Measurements from ENCODE around the gene SYNE4. TPM values are rescaled to one million over a fixed set of nuclear protein-coding genes. Genes with fewer than 3 reads are reported as not detected.
A peak's percentile ranks its signal among the peaks of the same experiment; 100 is the strongest.

Gene SYNE4
- total RNA-seq, 3 donors from 2014 or later (not counting 1 experiment from before 2014, with no cell fraction given) = 0.41 to 2.6 (median 1.5) TPM

GRCh38 chr19:35973487-35973886 lies 35.1 kb downstream of the SYNE4 start:
- Mint-ChIP-seq H3K9me3 (no peaks in the 10 kb centered on the region), H3K4me3 (no peak overlapping the region), H3K4me1 (peaks cover 7% of the 10 kb centered on the region in 2 donors), H3K27me3 (ENCODE audit: low read depth in 2 of 2) (peaks cover 11 to 18% of the 10 kb centered on the region in 2 donors), H3K36me3 (no peaks in the 10 kb centered on the region), H3K27ac (no peak overlapping the region)
- Histone ChIP-seq H3K4me3 (ENCODE audit: low read length) (no peak overlapping the region), H3K27ac (ENCODE audit: low read length) (no peak overlapping the region), H3K4me1 (ENCODE audit: control insufficient read depth, insufficient read depth, low read length) (peaks cover 4% of the 10 kb centered on the region), H3K27me3 (ENCODE audit: control insufficient read depth, insufficient read depth, low read length) (no peaks in the 10 kb centered on the region), H3K9me3 (ENCODE audit: control insufficient read depth, insufficient read depth, low read length) (no peaks in the 10 kb centered on the region), H3K36me3 (ENCODE audit: control insufficient read depth, insufficient read depth, low read length) (no peaks in the 10 kb centered on the region)
- TF ChIP-seq CTCF (IDR thresholded peaks at IDR 0.05) = no peak
- no peak for ATAC-seq
- no peak for DNase-seq
- WGBS (ENCODE audit: insufficient coverage) = 41% methylated on average over 8 of the region's 8 CpGs
- intact Hi-C loops (cut with micrococcal nuclease) = no loop called here

- H3K27ac Mint-ChIP-seq = no peak overlapping the region
- no peaks in the 10 kb centered on the region for H3K36me3 ChIP-seq (ENCODE audit: control insufficient read depth, insufficient read depth, low read length)
- peaks cover 0 to 3% of the 10 kb centered on the region in 2 donors for H3K27me3 Mint-ChIP-seq (ENCODE audit: low read depth in 2 of 2)
- H3K9me3 Mint-ChIP-seq = no peaks in the 10 kb centered on the region
- DNase-seq (peak in 1 of 2 donors; percentile 39), ATAC-seq (peak; percentile 63 to 90 (median 81))
- intact Hi-C loops (cut with micrococcal nuclease) = no loop called here
- H3K27me3 ChIP-seq (ENCODE audit: control insufficient read depth, insufficient read depth, low read length) = no peaks in the 10 kb centered on the region
- peaks cover 28% of the 10 kb centered on the region for H3K4me1 ChIP-seq (ENCODE audit: control insufficient read depth, insufficient read depth, low read length)
- TF ChIP-seq CTCF (IDR thresholded peaks at IDR 0.05) = no peak
- no peak overlapping the region for H3K27ac ChIP-seq (ENCODE audit: low read length)
- 31% methylated on average over 3 of the region's 3 CpGs for WGBS (ENCODE audit: insufficient coverage)
- H3K4me3 Mint-ChIP-seq = peak overlapping the region; percentile 42
- H3K9me3 ChIP-seq (ENCODE audit: control insufficient read depth, insufficient read depth, low read length) = no peaks in the 10 kb centered on the region
- no peak overlapping the region for H3K4me3 ChIP-seq (ENCODE audit: low read length)
- H3K36me3 Mint-ChIP-seq = no peaks in the 10 kb centered on the region
- H3K4me1 Mint-ChIP-seq = peaks cover 19 to 28% of the 10 kb centered on the region in 2 donors
Observed at GRCh38 chr19:35966771-35967170, 41.8 kb downstream of the SYNE4 start.

- peaks cover 2% of the 10 kb centered on the region for H3K27me3 ChIP-seq (ENCODE audit: control insufficient read depth, insufficient read depth, low read length)
- no peaks in the 10 kb centered on the region for H3K9me3 ChIP-seq (ENCODE audit: control insufficient read depth, insufficient read depth, low read length)
- intact Hi-C loops (cut with micrococcal nuclease) = no loop called here
- H3K4me1 Mint-ChIP-seq = peaks cover 13 to 23% of the 10 kb centered on the region in 2 donors
- H3K36me3 Mint-ChIP-seq = no peaks in the 10 kb centered on the region
- no peaks in the 10 kb centered on the region for H3K9me3 Mint-ChIP-seq
- DNase-seq (peak; percentile 29 to 68), ATAC-seq (peak in 2 of 3 donors; percentile 33 to 46)
- no peak overlapping the region for H3K4me3 Mint-ChIP-seq
- H3K27me3 Mint-ChIP-seq (ENCODE audit: low read depth in 2 of 2) = peaks cover 12 to 16% of the 10 kb centered on the region in 2 donors
- H3K27ac Mint-ChIP-seq = no peak overlapping the region
- H3K4me1 ChIP-seq (ENCODE audit: control insufficient read depth, insufficient read depth, low read length) = peaks cover 39% of the 10 kb centered on the region
- no peaks in the 10 kb centered on the region for H3K36me3 ChIP-seq (ENCODE audit: control insufficient read depth, insufficient read depth, low read length)
- WGBS (ENCODE audit: insufficient coverage) = 18% methylated on average over 7 of the region's 9 CpGs
- no peak for TF ChIP-seq CTCF (IDR thresholded peaks at IDR 0.05)
- no peak overlapping the region for H3K27ac ChIP-seq (ENCODE audit: low read length)
- H3K4me3 ChIP-seq (ENCODE audit: low read length) = no peak overlapping the region
Observed at GRCh38 chr19:35963514-35963913, 45.1 kb downstream of the SYNE4 start.

- Histone ChIP-seq H3K9me3 (ENCODE audit: control insufficient read depth, insufficient read depth, low read length) (no peaks in the 10 kb centered on the region), H3K4me3 (ENCODE audit: low read length) (no peak overlapping the region)
Observed at GRCh38 chr19:35960432-35960972, 48.1 kb downstream of the SYNE4 start.

More at GRCh38 chr19:35960432-35960972, 48.1 kb downstream of the SYNE4 start:
- Mint-ChIP-seq H3K4me3 (peak overlapping the region; percentile 56), H3K9me3 (no peaks in the 10 kb centered on the region), H3K27ac (no peak overlapping the region), H3K36me3 (no peaks in the 10 kb centered on the region), H3K4me1 (peaks cover 4 to 7% of the 10 kb centered on the region in 2 donors), H3K27me3 (ENCODE audit: low read depth in 2 of 2) (peaks cover 12 to 16% of the 10 kb centered on the region in 2 donors)
- Histone ChIP-seq H3K27me3 (ENCODE audit: control insufficient read depth, insufficient read depth, low read length) (peaks cover 2% of the 10 kb centered on the region), H3K27ac (ENCODE audit: low read length) (no peak overlapping the region), H3K36me3 (ENCODE audit: control insufficient read depth, insufficient read depth, low read length) (no peaks in the 10 kb centered on the region), H3K4me1 (ENCODE audit: control insufficient read depth, insufficient read depth, low read length) (peaks cover 19% of the 10 kb centered on the region)
- DNase-seq (no peak), ATAC-seq (no peak)
- no peak for TF ChIP-seq CTCF (IDR thresholded peaks at IDR 0.05)
- intact Hi-C loops (cut with micrococcal nuclease) = no loop called here
- 92% methylated on average over 7 of the region's 7 CpGs for WGBS (ENCODE audit: insufficient coverage)

Measured in natural killer cell (primary cell).